ENCODE results near the gene CEP152. TPM values are rescaled to one million over a fixed set of nuclear protein-coding genes. Genes with fewer than 3 reads are reported as not detected.

The CEP152 gene
- total and polyA plus RNA-seq, 10 of the 15 experiments (the other 5 are each of a cell fraction or from before 2014, with no cell fraction given), result 5.3 to 22.6 (median 14.2) TPM

- in situ Hi-C loops (cut with MboI), result loop anchor here (25.0 kb wide), 1 partner anchor 644 kb away; no protein-coding TSS in a partner anchor
- WGBS (ENCODE audit: insufficient coverage, insufficient replicate concordance, low lambda C conversion rate, missing lambda C conversion rate), result 0% methylated on average over 2 of the region's 2 CpGs
Observed at GRCh38 chr15:48806151-48806550, 4.7 kb downstream of the CEP152 start.

More at GRCh38 chr15:48806151-48806550, 4.7 kb downstream of the CEP152 start:
- Histone ChIP-seq H2AFZ (ENCODE audit: control insufficient read depth, low read depth, low read length) (no peak overlapping the region; the same call in 1 of the 2 replicates), H3K27me3 (replicated peaks in 1 of 2; ENCODE audit: control insufficient read depth in 2 of 2, insufficient read depth in 2 of 2, low read length in 1 of 2) (no peaks in the 10 kb centered on the region), H3K4me1 (ENCODE audit: control insufficient read depth, insufficient read depth, low read length) (peaks cover 9% of the 10 kb centered on the region), H3K4me2 (ENCODE audit: control insufficient read depth, insufficient read depth) (peak overlapping the region; percentile 1; the same call in 1 of the 2 replicates), H3K9ac (ENCODE audit: control insufficient read depth, insufficient read depth, low read length) (no peak overlapping the region), H3K36me3 (ENCODE audit: control insufficient read depth in 2 of 2, insufficient read depth in 2 of 2, low read length in 1 of 2) (peaks cover 0 to 7% of the 10 kb centered on the region in 2 experiments; a peak in 3 of 4 replicates), H3K9me3 (replicated peaks; ENCODE audit: control insufficient read depth, insufficient read depth, low read length) (no peaks in the 10 kb centered on the region), H3K79me2 (ENCODE audit: control insufficient read depth, insufficient read depth, low read length) (peaks cover 49% of the 10 kb centered on the region), H3K27ac (ENCODE audit: control insufficient read depth, insufficient read depth) (peak overlapping the region; percentile 22), H3K4me3 (0 out of 2 replicates have a peak overlapping the region, but pooled peaks have one; percentile 43), H4K20me1 (ENCODE audit: control insufficient read depth, insufficient read depth) (no peaks in the 10 kb centered on the region)
- TF ChIP-seq, protein P1, sequence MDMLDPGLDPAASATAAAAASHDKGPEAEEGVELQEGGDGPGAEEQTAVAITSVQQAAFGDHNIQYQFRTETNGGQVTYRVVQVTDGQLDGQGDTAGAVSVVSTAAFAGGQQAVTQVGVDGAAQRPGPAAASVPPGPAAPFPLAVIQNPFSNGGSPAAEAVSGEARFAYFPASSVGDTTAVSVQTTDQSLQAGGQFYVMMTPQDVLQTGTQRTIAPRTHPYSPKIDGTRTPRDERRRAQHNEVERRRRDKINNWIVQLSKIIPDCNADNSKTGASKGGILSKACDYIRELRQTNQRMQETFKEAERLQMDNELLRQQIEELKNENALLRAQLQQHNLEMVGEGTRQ (IDR thresholded peaks at IDR 0.05; ENCODE audit: borderline replicate concordance, low read depth, low read length), result no peak
- TF ChIP-seq IKZF1 (conservative IDR thresholded peaks at IDR 0.05), result peak; percentile 29
- TF ChIP-seq IKZF2 (IDR thresholded peaks at IDR 0.05), result peak in 1 of 2 experiments; percentile 39; a peak in 1 of 4 replicates
- TF ChIP-seq STAT1 (conservative IDR thresholded peaks at IDR 0.05), result no peak
- TF ChIP-seq, protein P2, sequence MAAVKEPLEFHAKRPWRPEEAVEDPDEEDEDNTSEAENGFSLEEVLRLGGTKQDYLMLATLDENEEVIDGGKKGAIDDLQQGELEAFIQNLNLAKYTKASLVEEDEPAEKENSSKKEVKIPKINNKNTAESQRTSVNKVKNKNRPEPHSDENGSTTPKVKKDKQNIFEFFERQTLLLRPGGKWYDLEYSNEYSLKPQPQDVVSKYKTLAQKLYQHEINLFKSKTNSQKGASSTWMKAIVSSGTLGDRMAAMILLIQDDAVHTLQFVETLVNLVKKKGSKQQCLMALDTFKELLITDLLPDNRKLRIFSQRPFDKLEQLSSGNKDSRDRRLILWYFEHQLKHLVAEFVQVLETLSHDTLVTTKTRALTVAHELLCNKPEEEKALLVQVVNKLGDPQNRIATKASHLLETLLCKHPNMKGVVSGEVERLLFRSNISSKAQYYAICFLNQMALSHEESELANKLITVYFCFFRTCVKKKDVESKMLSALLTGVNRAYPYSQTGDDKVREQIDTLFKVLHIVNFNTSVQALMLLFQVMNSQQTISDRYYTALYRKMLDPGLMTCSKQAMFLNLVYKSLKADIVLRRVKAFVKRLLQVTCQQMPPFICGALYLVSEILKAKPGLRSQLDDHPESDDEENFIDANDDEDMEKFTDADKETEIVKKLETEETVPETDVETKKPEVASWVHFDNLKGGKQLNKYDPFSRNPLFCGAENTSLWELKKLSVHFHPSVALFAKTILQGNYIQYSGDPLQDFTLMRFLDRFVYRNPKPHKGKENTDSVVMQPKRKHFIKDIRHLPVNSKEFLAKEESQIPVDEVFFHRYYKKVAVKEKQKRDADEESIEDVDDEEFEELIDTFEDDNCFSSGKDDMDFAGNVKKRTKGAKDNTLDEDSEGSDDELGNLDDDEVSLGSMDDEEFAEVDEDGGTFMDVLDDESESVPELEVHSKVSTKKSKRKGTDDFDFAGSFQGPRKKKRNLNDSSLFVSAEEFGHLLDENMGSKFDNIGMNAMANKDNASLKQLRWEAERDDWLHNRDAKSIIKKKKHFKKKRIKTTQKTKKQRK (IDR thresholded peaks at IDR 0.05; ENCODE audit: low read depth, low read length), result no peak
- no peak for TF ChIP-seq RAD51 (IDR thresholded peaks at IDR 0.05)
- TF ChIP-seq, protein P3, sequence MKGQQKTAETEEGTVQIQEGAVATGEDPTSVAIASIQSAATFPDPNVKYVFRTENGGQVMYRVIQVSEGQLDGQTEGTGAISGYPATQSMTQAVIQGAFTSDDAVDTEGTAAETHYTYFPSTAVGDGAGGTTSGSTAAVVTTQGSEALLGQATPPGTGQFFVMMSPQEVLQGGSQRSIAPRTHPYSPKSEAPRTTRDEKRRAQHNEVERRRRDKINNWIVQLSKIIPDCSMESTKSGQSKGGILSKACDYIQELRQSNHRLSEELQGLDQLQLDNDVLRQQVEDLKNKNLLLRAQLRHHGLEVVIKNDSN (IDR thresholded peaks at IDR 0.05; ENCODE audit: borderline replicate concordance, extremely low read length, insufficient read depth, low read depth, low read length), result no peak
- TF ChIP-seq MEF2B (IDR thresholded peaks at IDR 0.05; ENCODE audit: partially characterized antibody, poor library complexity, severe bottlenecking), result peak; percentile 80
- TF ChIP-seq RBBP5 (conservative IDR thresholded peaks at IDR 0.05), result no peak
- FAIRE-seq, result no peak
- intact Hi-C loops (cut with micrococcal nuclease; ENCODE audit: unreplicated experiment), result loop anchor here (5.0 kb wide), 1 partner anchor 449 kb away; no protein-coding TSS in a partner anchor
- no TSS peak for BruUV-seq (replicated peaks)
- DNase-seq (ENCODE audit: low read depth, low spot score), result no peak
- POLR2A ChIA-PET, result interaction anchor here (0.6 to 2.9 kb wide), 2 partner anchors 9 to 97 kb away, joined by 3 to 19 read pairs; no protein-coding TSS in a partner anchor
- SMC1A ChIA-PET (ENCODE audit: uncharacterized antibody, unreplicated experiment), result interaction anchor here (0.6 to 1.6 kb wide), 12 partner anchors 10 to 617 kb away, joined by 3 to 16 read pairs (median 3); partner anchors contain the start of genes FBN1 and FGF7
- RAD21 ChIA-PET (ENCODE audit: unreplicated experiment), result interaction anchor here (1.4 to 1.5 kb wide), 3 partner anchors 12 to 617 kb away, joined by 3 to 8 read pairs (median 5); partner anchors contain the start of genes EID1 and FGF7
- ATAC-seq, result no peak
- CTCF ChIA-PET, result interaction anchor here (0.6 to 2.9 kb wide), 9 partner anchors 14 to 621 kb away, joined by 3 to 13 read pairs (median 4); partner anchors contain the start of gene EID1
